ENCODE measurements around the gene BPIFA1. TPM values are rescaled to one million over a fixed set of nuclear protein-coding genes. Genes with fewer than 3 reads are reported as not detected.

The BPIFA1 gene
- polyA plus RNA-seq, 1 donor from 2014 or later = not detected

DNA sequence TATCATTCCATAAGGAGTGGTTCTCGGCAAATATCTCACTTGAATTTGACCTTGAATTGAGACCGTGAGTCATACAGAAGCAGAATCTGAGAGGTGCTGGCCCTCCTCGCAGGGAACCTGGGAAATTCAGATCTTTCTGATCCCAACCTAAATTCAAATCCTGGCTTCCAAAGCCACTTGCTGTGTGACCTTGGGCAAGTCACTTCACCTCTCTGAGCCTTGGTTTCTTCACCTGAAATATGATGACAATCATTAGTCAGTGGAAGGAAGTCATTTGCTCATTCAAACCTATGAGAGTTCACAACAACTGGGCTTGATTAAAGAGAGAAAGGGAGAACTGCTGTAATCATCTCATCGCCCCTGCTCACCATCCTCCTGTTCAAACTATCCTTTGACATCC, 11.4 kb upstream of the BPIFA1 start:
- Histone ChIP-seq H3K27me3 (ENCODE audit: insufficient read depth, low read depth, low read length) (no peaks in the 10 kb centered on the region), H3K4me3 (ENCODE audit: low read length) (no peak overlapping the region), H2AFZ (ENCODE audit: low read depth, low read length) (no peak overlapping the region), H3K36me3 (ENCODE audit: insufficient read depth, low read length) (no peaks in the 10 kb centered on the region), H4K20me1 (ENCODE audit: insufficient read depth) (no peaks in the 10 kb centered on the region), H3K9me2 (ENCODE audit: insufficient read depth, low read length) (no peaks in the 10 kb centered on the region), H3K27ac (ENCODE audit: low read length) (no peak overlapping the region), H3F3A (ENCODE audit: insufficient read depth, low read length, poor library complexity, severe bottlenecking) (no peaks in the 10 kb centered on the region), H3K4me2 (ENCODE audit: low read length) (no peak overlapping the region), H3K9ac (ENCODE audit: low read length) (no peak overlapping the region), H3K79me2 (replicated peaks; ENCODE audit: insufficient read depth, low read length) (no peaks in the 10 kb centered on the region), H3K9me3 (ENCODE audit: low read length) (no peaks in the 10 kb centered on the region)
- TF ChIP-seq SMC3 (conservative IDR thresholded peaks at IDR 0.05; ENCODE audit: poor library complexity) (no peak), EZH2 (IDR thresholded peaks at IDR 0.05; ENCODE audit: borderline replicate concordance, insufficient read depth, low read length, poor library complexity, severe bottlenecking) (no peak), POLR2AphosphoS5 (IDR thresholded peaks at IDR 0.05) (no peak), MXI1 (conservative IDR thresholded peaks at IDR 0.05; ENCODE audit: poor library complexity, severe bottlenecking) (no peak), TAF1 (IDR thresholded peaks at IDR 0.05; ENCODE audit: low read depth) (no peak), REST (IDR thresholded peaks at IDR 0.05; ENCODE audit: borderline replicate concordance) (no peak), EP300 (conservative IDR thresholded peaks at IDR 0.05; ENCODE audit: poor library complexity, severe bottlenecking) (no peak), RAD21 (conservative IDR thresholded peaks at IDR 0.05) (no peak), CTCF (IDR thresholded peaks at IDR 0.05; ENCODE audit: poor library complexity, severe bottlenecking) (no peak)

DNA sequence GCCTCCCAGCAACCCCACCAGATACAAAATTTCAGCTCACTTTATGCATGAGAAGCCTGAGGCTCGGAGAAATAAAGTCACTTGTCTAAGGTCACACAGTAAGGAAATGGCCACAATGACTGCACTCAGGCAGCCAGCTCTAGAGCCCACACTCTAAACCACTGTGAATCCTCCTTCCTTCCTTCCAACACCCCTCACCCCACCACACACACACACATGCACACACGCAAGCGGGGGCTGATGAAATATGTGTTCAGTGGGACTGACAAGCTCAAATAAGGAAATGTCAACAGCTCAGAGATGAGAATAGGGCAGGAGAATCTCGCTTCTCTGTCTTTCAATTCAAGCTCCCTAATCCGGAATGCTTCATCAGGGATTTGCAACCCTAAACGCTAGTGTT, 6.0 kb upstream of the BPIFA1 start:
- no peaks in the 10 kb centered on the region for H3K9me3 ChIP-seq (ENCODE audit: low read length)
- no peaks in the 10 kb centered on the region for H3F3A ChIP-seq (ENCODE audit: insufficient read depth, low read length, poor library complexity, severe bottlenecking)
- no peaks in the 10 kb centered on the region for H3K36me3 ChIP-seq (ENCODE audit: insufficient read depth, low read length)
- H3K4me2 ChIP-seq (ENCODE audit: low read length) = no peak overlapping the region
- no peak overlapping the region for H2AFZ ChIP-seq (ENCODE audit: low read depth, low read length)
- TF ChIP-seq TAF1 (IDR thresholded peaks at IDR 0.05; ENCODE audit: low read depth) = no peak
- TF ChIP-seq RAD21 (conservative IDR thresholded peaks at IDR 0.05) = no peak
- no peak for TF ChIP-seq EP300 (conservative IDR thresholded peaks at IDR 0.05; ENCODE audit: poor library complexity, severe bottlenecking)
- no peak for TF ChIP-seq MXI1 (conservative IDR thresholded peaks at IDR 0.05; ENCODE audit: poor library complexity, severe bottlenecking)
- no peak for TF ChIP-seq SMC3 (conservative IDR thresholded peaks at IDR 0.05; ENCODE audit: poor library complexity)
- TF ChIP-seq POLR2AphosphoS5 (IDR thresholded peaks at IDR 0.05) = no peak
- TF ChIP-seq REST (IDR thresholded peaks at IDR 0.05; ENCODE audit: borderline replicate concordance) = no peak
- no peak for TF ChIP-seq CTCF (IDR thresholded peaks at IDR 0.05; ENCODE audit: poor library complexity, severe bottlenecking)
- no peak for TF ChIP-seq EZH2 (IDR thresholded peaks at IDR 0.05; ENCODE audit: borderline replicate concordance, insufficient read depth, low read length, poor library complexity, severe bottlenecking)
- H3K9ac ChIP-seq (ENCODE audit: low read length) = no peak overlapping the region
- H3K27me3 ChIP-seq (ENCODE audit: insufficient read depth, low read depth, low read length) = no peaks in the 10 kb centered on the region
- H4K20me1 ChIP-seq (ENCODE audit: insufficient read depth) = no peaks in the 10 kb centered on the region
- no peaks in the 10 kb centered on the region for H3K79me2 ChIP-seq (replicated peaks; ENCODE audit: insufficient read depth, low read length)
- no peaks in the 10 kb centered on the region for H3K9me2 ChIP-seq (ENCODE audit: insufficient read depth, low read length)
- H3K4me3 ChIP-seq (ENCODE audit: low read length) = no peak overlapping the region
- no peak overlapping the region for H3K27ac ChIP-seq (ENCODE audit: low read length)

Measured in neural cell (in vitro differentiated cells).